Mesenchymal stem cell (in vitro differentiated cells and primary cell): ENCODE measurements around the gene ABHD2.

Experiments
- DNase-seq: peaks from one replicate; pipeline ENCODE4 v3.0.0-alpha.2; 2013
- H2AFZ ChIP-seq: one replicate; pipeline ENCODE4 v1.6.1; 2013; ENCODE audit warnings: low read depth, mild to moderate bottlenecking, control low read depth, inconsistent platforms, low read length, moderate library complexity
- H2AK5ac ChIP-seq: 2 replicates; pipeline ENCODE4 v1.6.1; 2013; ENCODE audit warnings: low read length, moderate library complexity, mild to moderate bottlenecking, inconsistent platforms; ENCODE audit not compliant: severe bottlenecking
- H2BK120ac ChIP-seq: one replicate; pipeline ENCODE4 v1.6.1; 2013; ENCODE audit warnings: low read depth, mild to moderate bottlenecking, inconsistent platforms, low read length, moderate library complexity
- H2BK12ac ChIP-seq, 2 experiments: one replicate each; pipeline ENCODE4 v1.6.1; 2013; ENCODE audit warnings: inconsistent platforms in 2 of 2, low read length in 2 of 2, mild to moderate bottlenecking in 2 of 2, moderate library complexity in 2 of 2, control low read depth in 1 of 2
- H2BK15ac ChIP-seq: one replicate; pipeline ENCODE4 v1.6.1; 2013; ENCODE audit warnings: mild to moderate bottlenecking, low read depth, inconsistent platforms; ENCODE audit not compliant: poor library complexity, severe bottlenecking
- H2BK5ac ChIP-seq: 2 replicates; pipeline ENCODE4 v1.6.1; 2013; ENCODE audit warnings: low read depth, mild to moderate bottlenecking, low read length, control low read depth, inconsistent platforms; ENCODE audit not compliant: poor library complexity, severe bottlenecking
- H3K14ac ChIP-seq, 2 experiments: one replicate each; pipeline ENCODE4 v1.6.1; 2013; ENCODE audit warnings: inconsistent platforms in 2 of 2, low read length in 2 of 2, control low read depth in 1 of 2, mild to moderate bottlenecking in 1 of 2, moderate library complexity in 1 of 2
- H3K18ac ChIP-seq, 2 experiments: one replicate each; pipeline ENCODE4 v1.6.1; 2013; ENCODE audit warnings: inconsistent platforms in 2 of 2, low read length in 2 of 2, control low read depth in 1 of 2, low read depth in 1 of 2, mild to moderate bottlenecking in 1 of 2
- H3K23ac ChIP-seq, 2 experiments: one replicate each; pipeline ENCODE4 v1.6.1; 2013; ENCODE audit warnings: inconsistent platforms in 2 of 2, low read length in 2 of 2, mild to moderate bottlenecking in 2 of 2, moderate library complexity in 2 of 2, control low read depth in 1 of 2
- H3K27ac ChIP-seq: 2 replicates; pipeline ENCODE4 v1.5.1; 2013; ENCODE audit warnings: mild to moderate bottlenecking, moderate library complexity, low read length, control low read depth, inconsistent platforms; ENCODE audit not compliant: poor library complexity, severe bottlenecking
- H3K27me3 ChIP-seq, 2 experiments: 2 replicates each; pipeline versions ENCODE4 v1.6.1 to v1.7.0; 2013; ENCODE audit warnings: low read length in 2 of 2, mild to moderate bottlenecking in 2 of 2, moderate library complexity in 2 of 2, control low read depth in 1 of 2, inconsistent platforms in 1 of 2; ENCODE audit not compliant: control insufficient read depth in 1 of 2, insufficient read depth in 1 of 2
- H3K36me3 ChIP-seq, 2 experiments: 2 replicates each; pipeline versions ENCODE4 v1.6.1 to v1.7.0; 2013; ENCODE audit warnings: low read length in 2 of 2, control low read depth in 1 of 2, inconsistent platforms in 1 of 2, low read depth in 1 of 2, mild to moderate bottlenecking in 1 of 2; ENCODE audit not compliant: insufficient read depth in 2 of 2, control insufficient read depth in 1 of 2
- H3K4ac ChIP-seq, 2 experiments: one replicate each; pipeline ENCODE4 v1.6.1; 2013; ENCODE audit warnings: inconsistent platforms in 2 of 2, low read length in 2 of 2, mild to moderate bottlenecking in 2 of 2, moderate library complexity in 2 of 2, control low read depth in 1 of 2, low read depth in 1 of 2
- H3K4me1 ChIP-seq: 2 replicates; pipeline ENCODE4 v1.6.1; 2013; ENCODE audit warnings: low read depth, low read length, control low read depth; ENCODE audit not compliant: control insufficient read depth, insufficient read depth
- H3K4me2 ChIP-seq: 2 replicates; pipeline ENCODE4 v1.6.1; 2013; ENCODE audit warnings: low read length, mild to moderate bottlenecking, inconsistent platforms; ENCODE audit not compliant: poor library complexity, severe bottlenecking
- H3K4me3 ChIP-seq, 2 experiments: 2 replicates each; pipeline versions ENCODE4 v1.5.1 to v1.7.0; 2013; ENCODE audit warnings: low read length in 2 of 2, mild to moderate bottlenecking in 2 of 2, control low read depth in 1 of 2, low read depth in 1 of 2; ENCODE audit not compliant: insufficient read depth in 1 of 2
- H3K79me1 ChIP-seq: replicated peaks from 2 replicates; pipeline ENCODE4 v1.6.1; 2013; ENCODE audit warnings: mild to moderate bottlenecking, control low read depth, low read length, inconsistent platforms; ENCODE audit not compliant: poor library complexity, severe bottlenecking
- H3K9ac ChIP-seq: 2 replicates; pipeline ENCODE4 v1.7.0; 2013; ENCODE audit warnings: mild to moderate bottlenecking, low read length, moderate library complexity
- H3K9me3 ChIP-seq: 2 replicates; pipeline ENCODE4 v1.7.0; 2013; ENCODE audit warnings: mild to moderate bottlenecking, low read length; ENCODE audit not compliant: control insufficient read depth
- H4K8ac ChIP-seq: one replicate; pipeline ENCODE4 v1.6.1; 2013; ENCODE audit warnings: inconsistent platforms, mild to moderate bottlenecking, low read length, moderate library complexity
- H4K91ac ChIP-seq: one replicate; pipeline ENCODE4 v1.6.1; 2013; ENCODE audit warnings: mild to moderate bottlenecking, low read length, inconsistent platforms
- WGBS: methylation state at CpG from one replicate; pipeline ENCODE4 v1.1.7; 2013; ENCODE audit warnings: mixed read lengths; 5-methylcytosine and 5-hydroxymethylcytosine counted together

ABHD2 gene

GRCh38 chr15:89129123-89129815, 41.0 kb downstream of the ABHD2 start:
- Histone ChIP-seq H2BK12ac (no peak overlapping the region), H3K23ac (no peak overlapping the region), H3K36me3 (peaks cover 4 to 76% of the 10 kb centered on the region in 2 experiments), H3K4ac (no peak overlapping the region), H2BK120ac (no peak overlapping the region), H2AK5ac (no peak overlapping the region), H3K14ac (no peak overlapping the region), H3K27me3 (no peaks in the 10 kb centered on the region), H3K4me1 (peaks cover 4% of the 10 kb centered on the region), H2BK5ac (no peak overlapping the region), H3K9ac (peak overlapping the region; percentile 9), H3K4me3 (no peak overlapping the region), H4K91ac (no peak overlapping the region), H2AFZ (no peak overlapping the region), H2BK15ac (no peak overlapping the region), H3K4me2 (no peak overlapping the region), H4K8ac (no peak overlapping the region), H3K9me3 (no peaks in the 10 kb centered on the region), H3K79me1 (peaks cover 29% of the 10 kb centered on the region), H3K18ac (no peak overlapping the region), H3K27ac (no peak overlapping the region)
- DNase-seq, result peak; percentile 45
- WGBS, result 47% methylated on average over 3 of the region's 3 CpGs

- no peak overlapping the region for H3K4ac ChIP-seq
- H3K9me3 ChIP-seq, result no peaks in the 10 kb centered on the region
- no peak overlapping the region for H4K91ac ChIP-seq
- H3K27ac ChIP-seq, result no peak overlapping the region
- no peak overlapping the region for H3K18ac ChIP-seq
- peaks cover 4 to 78% of the 10 kb centered on the region in 2 experiments for H3K36me3 ChIP-seq
- H3K79me1 ChIP-seq, result peaks cover 29% of the 10 kb centered on the region
- no peak overlapping the region for H3K4me2 ChIP-seq
- no peak overlapping the region for H4K8ac ChIP-seq
- no CpG with 5 or more reads among the region's 1 CpG for WGBS
- H3K14ac ChIP-seq, result no peak overlapping the region
- H2AFZ ChIP-seq, result no peak overlapping the region
- no peaks in the 10 kb centered on the region for H3K27me3 ChIP-seq
- H3K23ac ChIP-seq, result no peak overlapping the region
- peaks cover 4% of the 10 kb centered on the region for H3K4me1 ChIP-seq
- no peak overlapping the region for H3K4me3 ChIP-seq
- no peak overlapping the region for H2BK5ac ChIP-seq
- no peak overlapping the region for H2BK15ac ChIP-seq
- H2BK12ac ChIP-seq, result no peak overlapping the region
- no peak overlapping the region for H2AK5ac ChIP-seq
- H2BK120ac ChIP-seq, result no peak overlapping the region
- no peak overlapping the region for H3K9ac ChIP-seq
- DNase-seq, result no peak
These were observed 41.5 kb downstream of the ABHD2 start for GRCh38 chr15:89129816-89130134.

GRCh38 chr15:89130201-89130600, 41.9 kb downstream of the ABHD2 start:
- Histone ChIP-seq H3K4me1 (peaks cover 4% of the 10 kb centered on the region), H2AFZ (no peak overlapping the region), H3K9me3 (no peaks in the 10 kb centered on the region), H3K27ac (no peak overlapping the region), H4K8ac (no peak overlapping the region), H2BK12ac (peak overlapping the region in 1 of 2 experiments; percentile 18), H3K4me2 (no peak overlapping the region), H3K36me3 (peaks cover 4 to 76% of the 10 kb centered on the region in 2 experiments), H3K18ac (no peak overlapping the region), H3K27me3 (no peaks in the 10 kb centered on the region), H3K9ac (no peak overlapping the region), H2BK15ac (no peak overlapping the region), H3K4me3 (no peak overlapping the region), H4K91ac (no peak overlapping the region), H3K4ac (no peak overlapping the region), H3K23ac (no peak overlapping the region), H2BK120ac (no peak overlapping the region), H2AK5ac (no peak overlapping the region), H2BK5ac (no peak overlapping the region), H3K79me1 (peaks cover 29% of the 10 kb centered on the region), H3K14ac (no peak overlapping the region)
- DNase-seq, result no peak
- WGBS, result 95% methylated on average over 5 of the region's 5 CpGs

- H3K18ac ChIP-seq, result no peak overlapping the region
- H3K4ac ChIP-seq, result no peak overlapping the region
- H4K8ac ChIP-seq, result no peak overlapping the region
- no peaks in the 10 kb centered on the region for H3K27me3 ChIP-seq
- H3K79me1 ChIP-seq, result peaks cover 35% of the 10 kb centered on the region
- H2AK5ac ChIP-seq, result no peak overlapping the region
- peaks cover 4% of the 10 kb centered on the region for H3K4me1 ChIP-seq
- DNase-seq, result no peak
- no peak overlapping the region for H3K4me2 ChIP-seq
- no peak overlapping the region for H2BK15ac ChIP-seq
- H2BK12ac ChIP-seq, result no peak overlapping the region
- no peak overlapping the region for H2BK120ac ChIP-seq
- no peak overlapping the region for H2BK5ac ChIP-seq
- 96% methylated on average over 3 of the region's 3 CpGs for WGBS
- H3K9me3 ChIP-seq, result no peaks in the 10 kb centered on the region
- no peak overlapping the region for H4K91ac ChIP-seq
- H3K36me3 ChIP-seq, result peaks cover 4 to 71% of the 10 kb centered on the region in 2 experiments
- no peak overlapping the region for H3K27ac ChIP-seq
- no peak overlapping the region for H3K4me3 ChIP-seq
- H3K9ac ChIP-seq, result peak overlapping the region; percentile 59
- no peak overlapping the region for H3K23ac ChIP-seq
- no peak overlapping the region for H2AFZ ChIP-seq
- H3K14ac ChIP-seq, result no peak overlapping the region
These were observed 43.5 kb downstream of the ABHD2 start for GRCh38 chr15:89131731-89132130.
